GM12875 (cell line): ENCODE measurements around the gene CD96.
A peak's percentile ranks its signal among the peaks of the same experiment; 100 is the strongest.

Source experiments
- H3K4me3 ChIP-seq: one replicate; pipeline ENCODE4 v1.5.1; 2011; ENCODE audit warnings: low read depth, low read length, control low read depth
- TF ChIP-seq, protein P1 (sequence below): IDR thresholded peaks from 2 replicates; pipeline ENCODE4 v1.5.1; 2011; ENCODE audit warnings: low read depth, mild to moderate bottlenecking, control low read depth, inconsistent platforms, low read length, moderate library complexity, borderline replicate concordance; ENCODE audit not compliant: insufficient read depth

The CD96 gene

DNA sequence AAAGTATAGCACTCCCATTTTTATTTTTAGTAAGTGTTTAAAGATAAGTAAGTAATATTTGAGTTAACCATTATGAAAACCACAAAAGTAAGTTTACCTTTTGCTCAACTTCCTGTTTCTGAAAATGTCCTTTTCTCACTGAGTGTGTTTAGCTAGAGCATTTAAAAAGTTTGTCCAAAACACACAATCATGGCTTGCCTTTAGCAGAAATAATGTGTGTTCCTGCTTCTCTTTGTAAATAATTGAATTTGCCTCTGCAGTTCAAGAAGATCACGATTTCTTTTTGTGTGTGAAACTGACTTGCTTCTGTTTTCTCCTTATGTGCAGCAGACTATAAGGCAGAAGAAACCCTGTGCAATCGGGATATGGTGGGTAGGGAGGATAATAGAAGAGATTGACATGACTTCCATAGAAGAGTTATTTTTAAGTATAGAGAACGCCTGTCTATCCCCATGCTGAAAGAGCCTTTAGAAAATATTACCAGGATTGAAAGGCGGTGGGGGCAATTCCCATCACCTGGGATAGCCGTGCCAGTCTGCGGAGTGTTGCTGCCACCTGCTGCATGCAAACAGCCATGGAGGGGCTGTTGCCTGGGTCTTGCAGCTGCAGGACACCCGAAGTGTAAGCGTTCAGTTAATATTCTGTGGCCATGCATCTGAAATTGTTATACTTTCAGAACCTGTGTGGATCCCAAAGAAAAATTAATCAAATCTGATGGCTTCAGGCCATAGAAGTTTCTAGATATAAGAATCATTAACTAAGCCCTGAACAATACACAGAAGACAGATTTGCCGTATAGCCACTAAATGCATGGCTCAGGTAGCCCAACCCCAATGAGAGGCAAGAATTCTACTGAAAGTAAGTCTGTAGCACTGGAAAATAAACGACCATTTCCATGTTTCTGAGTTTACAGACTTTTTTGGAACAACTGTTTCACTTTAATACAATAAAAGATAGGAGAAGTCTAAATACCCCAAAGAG, 2.4 kb upstream of the CD96 start:
- TF ChIP-seq, protein P1, sequence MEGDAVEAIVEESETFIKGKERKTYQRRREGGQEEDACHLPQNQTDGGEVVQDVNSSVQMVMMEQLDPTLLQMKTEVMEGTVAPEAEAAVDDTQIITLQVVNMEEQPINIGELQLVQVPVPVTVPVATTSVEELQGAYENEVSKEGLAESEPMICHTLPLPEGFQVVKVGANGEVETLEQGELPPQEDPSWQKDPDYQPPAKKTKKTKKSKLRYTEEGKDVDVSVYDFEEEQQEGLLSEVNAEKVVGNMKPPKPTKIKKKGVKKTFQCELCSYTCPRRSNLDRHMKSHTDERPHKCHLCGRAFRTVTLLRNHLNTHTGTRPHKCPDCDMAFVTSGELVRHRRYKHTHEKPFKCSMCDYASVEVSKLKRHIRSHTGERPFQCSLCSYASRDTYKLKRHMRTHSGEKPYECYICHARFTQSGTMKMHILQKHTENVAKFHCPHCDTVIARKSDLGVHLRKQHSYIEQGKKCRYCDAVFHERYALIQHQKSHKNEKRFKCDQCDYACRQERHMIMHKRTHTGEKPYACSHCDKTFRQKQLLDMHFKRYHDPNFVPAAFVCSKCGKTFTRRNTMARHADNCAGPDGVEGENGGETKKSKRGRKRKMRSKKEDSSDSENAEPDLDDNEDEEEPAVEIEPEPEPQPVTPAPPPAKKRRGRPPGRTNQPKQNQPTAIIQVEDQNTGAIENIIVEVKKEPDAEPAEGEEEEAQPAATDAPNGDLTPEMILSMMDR, result peak; percentile 74; the same call in 1 of the 2 replicates
- no peak overlapping the region for H3K4me3 ChIP-seq

DNA sequence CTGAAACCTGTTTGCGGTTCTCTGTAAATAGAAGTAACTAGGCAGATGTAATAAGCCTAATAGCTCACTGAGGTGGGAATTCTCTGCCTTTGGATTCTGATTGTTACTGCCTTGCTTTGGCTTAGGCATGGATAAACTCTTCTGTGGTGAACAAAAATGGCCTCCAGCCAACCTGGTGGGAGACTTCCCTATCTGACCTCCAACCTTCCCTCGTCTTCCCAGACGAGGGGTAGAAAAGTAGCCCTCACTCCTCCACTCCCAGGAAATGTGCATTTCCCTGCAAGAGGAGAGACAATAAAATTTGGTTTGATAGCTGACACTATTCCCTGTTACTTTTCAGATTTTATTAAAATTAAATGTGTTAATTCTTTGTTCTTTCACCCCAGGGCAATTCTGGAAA, 606 bp upstream of the CD96 start:
- no peak overlapping the region for H3K4me3 ChIP-seq
- TF ChIP-seq, protein P1, result no peak

GRCh38 chr3:111542611-111543300, 759 bp downstream of the CD96 start:
- no peak overlapping the region for H3K4me3 ChIP-seq
- TF ChIP-seq, protein P1, result no peak

DNA sequence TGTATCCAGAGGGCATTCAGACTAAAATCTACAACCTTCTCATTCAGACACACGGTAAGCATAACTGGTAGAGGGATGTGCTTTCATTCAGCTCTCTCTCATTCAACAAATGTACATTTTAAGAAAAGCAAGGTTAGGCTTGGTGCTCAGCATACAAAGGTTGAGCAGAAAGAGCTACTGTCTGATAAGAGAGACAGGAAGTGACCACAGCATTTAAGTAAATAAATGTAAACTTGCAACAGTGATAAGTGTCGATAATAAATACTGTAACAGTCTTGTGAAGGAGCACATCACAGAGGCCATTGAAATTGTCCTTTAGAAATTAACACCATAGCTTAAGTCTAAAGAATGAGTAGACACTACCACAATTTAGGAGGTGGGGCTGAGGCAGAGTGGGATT, 3.4 kb downstream of the CD96 start:
- TF ChIP-seq, protein P1, result no peak
- H3K4me3 ChIP-seq, result no peak overlapping the region

- no peak overlapping the region for H3K4me3 ChIP-seq
- TF ChIP-seq, protein P1, result no peak
Measured at GRCh38 chr3:111547631-111548030, 5.6 kb downstream of the CD96 start.

DNA sequence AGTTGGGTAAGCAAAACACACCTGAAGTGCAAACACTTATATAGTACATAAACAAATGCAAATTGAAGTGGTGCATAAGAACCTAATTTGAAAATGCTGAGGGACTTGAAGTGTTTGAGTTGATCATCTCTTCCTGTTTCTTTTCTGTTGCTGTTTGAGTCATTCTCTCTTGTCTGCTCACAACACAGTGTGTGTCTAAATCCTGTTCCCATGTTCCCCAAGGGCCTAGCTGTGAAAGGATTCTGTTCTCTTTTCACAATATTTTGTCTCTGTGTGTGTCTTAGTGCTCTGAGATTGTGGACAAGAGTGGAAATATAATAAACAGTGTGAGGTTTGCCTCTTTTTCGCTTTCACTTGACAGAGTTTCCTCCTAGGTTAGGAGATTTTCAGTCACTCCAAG, 6.1 kb downstream of the CD96 start:
- TF ChIP-seq, protein P1, result no peak
- H3K4me3 ChIP-seq, result no peak overlapping the region
